Activated CD8-positive, alpha-beta memory T cell treated with anti-CD3 and anti-CD28 coated beads, Interleukin-2, amount 10 ng/mL, durations not matched to agents 7 days and 5 days (primary cell): Measurements from ENCODE around the gene AGXT. TPM values are rescaled to one million over a fixed set of nuclear protein-coding genes. Genes with fewer than 3 reads are reported as not detected.

Source experiments
- ATAC-seq: fragments of 150-1000 bp; cut with Tn5 transposase; one replicate; pipeline ENCODE4 v1.10.0; 2021; ENCODE audit warnings: moderate library complexity
- CTCF ChIA-PET: fragments of 350-600 bp; sonication (Branson Sonifier 250); formaldehyde crosslinking; loops from one replicate; lab custom pipeline; 2021; ENCODE audit warnings: antibody characterized with exemption; lab: Charles Lee
- DNase-seq: peaks from one replicate; pipeline ENCODE4 v3.0.0-alpha.2; 2020
- H3K27ac Mint-ChIP-seq: one replicate; pipeline ENCODE4 v1.8.0; 2021; ENCODE audit warnings: mild to moderate bottlenecking, mixed read lengths
- H3K27me3 Mint-ChIP-seq: one replicate; pipeline ENCODE4 v1.8.0; 2021; ENCODE audit warnings: mixed read lengths
- H3K36me3 Mint-ChIP-seq: one replicate; pipeline ENCODE4 v1.8.0; 2021; ENCODE audit warnings: mild to moderate bottlenecking, mixed read lengths
- H3K4me1 Mint-ChIP-seq: one replicate; pipeline ENCODE4 v1.8.0; 2021; ENCODE audit warnings: mixed read lengths
- H3K4me3 Mint-ChIP-seq: one replicate; pipeline ENCODE4 v1.8.0; 2021; ENCODE audit warnings: mild to moderate bottlenecking, moderate library complexity, mixed read lengths
- H3K9me3 Mint-ChIP-seq: one replicate; pipeline ENCODE4 v1.8.0; 2022; ENCODE audit warnings: low read depth, mixed read lengths
- total RNA-seq, 2 experiments: library from RNA; stranded (reverse); gene quantifications; one replicate each; pipeline ENCODE4 v1.2.3, GENCODE V29; 2021

Gene AGXT
- total RNA-seq, 2 experiments from 2014 or later = not detected

GRCh38 chr2:240869956-240870875, 1.6 kb downstream of the AGXT start:
- no peak for ATAC-seq
- CTCF ChIA-PET = no interaction called here

GRCh38 chr2:240871071-240871958, 2.7 kb downstream of the AGXT start:
- Mint-ChIP-seq H3K4me1 (no peaks in the 10 kb centered on the region), H3K27ac (no peak overlapping the region), H3K36me3 (no peaks in the 10 kb centered on the region), H3K27me3 (peaks cover 1% of the 10 kb centered on the region), H3K9me3 (no peaks in the 10 kb centered on the region), H3K4me3 (no peak overlapping the region)
- no peak for DNase-seq
- CTCF ChIA-PET = interaction anchor here (1.2 kb wide), 1 partner anchor 10 kb away, joined by 3 read pairs; no protein-coding TSS in a partner anchor
- ATAC-seq = no peak

More at GRCh38 chr2:240869956-240870875, 1.6 kb downstream of the AGXT start:
- Mint-ChIP-seq H3K4me1 (peaks cover 6% of the 10 kb centered on the region), H3K36me3 (no peaks in the 10 kb centered on the region), H3K9me3 (no peaks in the 10 kb centered on the region), H3K27ac (no peak overlapping the region), H3K27me3 (peaks cover 8% of the 10 kb centered on the region), H3K4me3 (no peak overlapping the region)
- no peak for DNase-seq

- no peak for ATAC-seq
- no peak overlapping the region for H3K27ac Mint-ChIP-seq
Observed at GRCh38 chr2:240872317-240873097, 3.9 kb downstream of the AGXT start.

GRCh38 chr2:240873098-240873788, 4.6 kb downstream of the AGXT start:
- ATAC-seq (no peak), DNase-seq (no peak)
- Mint-ChIP-seq H3K4me3 (no peak overlapping the region), H3K4me1 (no peaks in the 10 kb centered on the region), H3K27me3 (no peaks in the 10 kb centered on the region), H3K9me3 (no peaks in the 10 kb centered on the region), H3K36me3 (no peaks in the 10 kb centered on the region), H3K27ac (no peak overlapping the region)
- CTCF ChIA-PET = no interaction called here

More at GRCh38 chr2:240872317-240873097, 3.9 kb downstream of the AGXT start:
- H3K4me1 Mint-ChIP-seq = no peaks in the 10 kb centered on the region
- CTCF ChIA-PET = no interaction called here
- DNase-seq = no peak
- H3K27me3 Mint-ChIP-seq = no peaks in the 10 kb centered on the region
- H3K36me3 Mint-ChIP-seq = no peaks in the 10 kb centered on the region
- H3K4me3 Mint-ChIP-seq = no peak overlapping the region
- no peaks in the 10 kb centered on the region for H3K9me3 Mint-ChIP-seq

GRCh38 chr2:240873805-240874714, 5.4 kb downstream of the AGXT start:
- DNase-seq = no peak
- CTCF ChIA-PET = no interaction called here
- H3K27ac Mint-ChIP-seq = no peak overlapping the region
- H3K27me3 Mint-ChIP-seq = no peaks in the 10 kb centered on the region
- no peaks in the 10 kb centered on the region for H3K9me3 Mint-ChIP-seq
- no peak overlapping the region for H3K4me3 Mint-ChIP-seq
- no peaks in the 10 kb centered on the region for H3K36me3 Mint-ChIP-seq
- ATAC-seq = no peak
- no peaks in the 10 kb centered on the region for H3K4me1 Mint-ChIP-seq

GRCh38 chr2:240874715-240875227, 6.1 kb downstream of the AGXT start:
- no peak for DNase-seq
- Mint-ChIP-seq H3K27me3 (no peaks in the 10 kb centered on the region), H3K9me3 (no peaks in the 10 kb centered on the region)

GRCh38 chr2:240875228-240876034, 6.8 kb downstream of the AGXT start:
- Mint-ChIP-seq H3K27me3 (no peaks in the 10 kb centered on the region), H3K36me3 (no peaks in the 10 kb centered on the region), H3K27ac (no peak overlapping the region), H3K4me3 (no peak overlapping the region), H3K9me3 (no peaks in the 10 kb centered on the region), H3K4me1 (no peaks in the 10 kb centered on the region)
- DNase-seq (no peak), ATAC-seq (no peak)
- CTCF ChIA-PET = no interaction called here

More at GRCh38 chr2:240874715-240875227, 6.1 kb downstream of the AGXT start:
- no peak for ATAC-seq
- Mint-ChIP-seq H3K4me1 (no peaks in the 10 kb centered on the region), H3K36me3 (no peaks in the 10 kb centered on the region), H3K4me3 (no peak overlapping the region), H3K27ac (no peak overlapping the region)
- CTCF ChIA-PET = no interaction called here

GRCh38 chr2:240876035-240876474, 7.4 kb downstream of the AGXT start:
- H3K9me3 Mint-ChIP-seq = no peaks in the 10 kb centered on the region

GRCh38 chr2:240876475-240877251, 8.0 kb downstream of the AGXT start:
- H3K4me1 Mint-ChIP-seq = no peaks in the 10 kb centered on the region
- no peak overlapping the region for H3K4me3 Mint-ChIP-seq
- no peaks in the 10 kb centered on the region for H3K9me3 Mint-ChIP-seq
- no peak overlapping the region for H3K27ac Mint-ChIP-seq
- no peak for DNase-seq
- no peaks in the 10 kb centered on the region for H3K36me3 Mint-ChIP-seq
- H3K27me3 Mint-ChIP-seq = no peaks in the 10 kb centered on the region
- ATAC-seq = no peak
- CTCF ChIA-PET = no interaction called here

More at GRCh38 chr2:240876035-240876474, 7.4 kb downstream of the AGXT start:
- Mint-ChIP-seq H3K4me1 (no peaks in the 10 kb centered on the region), H3K27me3 (no peaks in the 10 kb centered on the region), H3K27ac (no peak overlapping the region), H3K4me3 (no peak overlapping the region), H3K36me3 (no peaks in the 10 kb centered on the region)
- CTCF ChIA-PET = no interaction called here
- no peak for ATAC-seq
- no peak for DNase-seq

GRCh38 chr2:240877460-240878340, 9.1 kb downstream of the AGXT start:
- Mint-ChIP-seq H3K4me1 (no peaks in the 10 kb centered on the region), H3K4me3 (no peak overlapping the region), H3K36me3 (no peaks in the 10 kb centered on the region), H3K27me3 (peaks cover 2% of the 10 kb centered on the region), H3K27ac (no peak overlapping the region), H3K9me3 (no peaks in the 10 kb centered on the region)
- CTCF ChIA-PET = no interaction called here
- DNase-seq (no peak), ATAC-seq (no peak)
